ENCODE measurements around the gene LCN12.

LCN12 gene

GRCh38 chr9:136927343-136928271 lies 24.5 kb upstream of the LCN12 start:
- DNase-seq, result no peak

GRCh38 chr9:136928591-136928990 lies 23.5 kb upstream of the LCN12 start:
- DNase-seq, result no peak

GRCh38 chr9:136930014-136930413 lies 22.1 kb upstream of the LCN12 start:
- no peak for DNase-seq

- no peak for DNase-seq
These were observed 20.4 kb upstream of the LCN12 start for GRCh38 chr9:136931611-136932130.

- DNase-seq, result no peak
These were observed 17.8 kb upstream of the LCN12 start for GRCh38 chr9:136934277-136934676.

- no peak for DNase-seq
These were observed 16.4 kb upstream of the LCN12 start for GRCh38 chr9:136935651-136936050.

- no peak for DNase-seq
These were observed 15.4 kb upstream of the LCN12 start for GRCh38 chr9:136936645-136937170.

- no peak for DNase-seq
These were observed 14.7 kb upstream of the LCN12 start for GRCh38 chr9:136937186-136938001.

- no peak for DNase-seq
These were observed 12.6 kb upstream of the LCN12 start for GRCh38 chr9:136939431-136939995.

GRCh38 chr9:136939996-136940525 lies 12.0 kb upstream of the LCN12 start:
- no peak for DNase-seq

- DNase-seq, result no peak
These were observed 11.4 kb upstream of the LCN12 start for GRCh38 chr9:136940526-136941230.

GRCh38 chr9:136941231-136942111 lies 10.6 kb upstream of the LCN12 start:
- no peak for DNase-seq

- no peak for DNase-seq
These were observed 9.8 kb upstream of the LCN12 start for GRCh38 chr9:136942112-136942880.

- no peak for DNase-seq
These were observed 9.2 kb upstream of the LCN12 start for GRCh38 chr9:136942881-136943230.

- DNase-seq, result peak in 1 of 2 experiments; percentile 46
These were observed 8.5 kb upstream of the LCN12 start for GRCh38 chr9:136943291-136944211.

GRCh38 chr9:136944212-136944518 lies 7.9 kb upstream of the LCN12 start:
- DNase-seq, result no peak

GRCh38 chr9:136944519-136945332 lies 7.3 kb upstream of the LCN12 start, which contains the start of the genes C8G and FBXW5:
Gene C8G, plus strand, starts transcription at chr9:136945243. Its CDS starts 78 bp downstream, at chr9:136945321.
Gene FBXW5, minus strand, starts transcription at chr9:136944738. Its CDS starts 655 bp downstream, at chr9:136944083.
- peak; percentile 92 to 95 for DNase-seq

Data from NCI-H524 (cell line).